Parathyroid adenoma (tissue), 2 donors: ENCODE data around the gene FAM169A.
"Not testable (repeated sequence)": the region's sequence is repeated elsewhere in the genome, so short reads cannot be mapped to it uniquely, and the experiment has no call there.

Experiments
- H2AFZ ChIP-seq: fragments of 300-600 bp; sonication (generic); one replicate; pipeline ENCODE4 v1.7.0; 2017; ENCODE audit warnings: antibody characterized with exemption, mild to moderate bottlenecking
- H3K27ac ChIP-seq: fragments of 300-600 bp; sonication (generic); one replicate; pipeline ENCODE4 v1.7.0; 2017
- H3K27me3 ChIP-seq: fragments of 300-600 bp; sonication (generic); one replicate; pipeline ENCODE4 v1.7.0; 2017; ENCODE audit warnings: low read length; ENCODE audit not compliant: control insufficient read depth, insufficient read depth
- H3K36me3 ChIP-seq: fragments of 300-600 bp; sonication (generic); one replicate; pipeline ENCODE4 v1.7.0; 2017; ENCODE audit warnings: low read length; ENCODE audit not compliant: control insufficient read depth, insufficient read depth
- H3K4me1 ChIP-seq: fragments of 300-600 bp; sonication (generic); one replicate; pipeline ENCODE4 v1.7.0; 2017; ENCODE audit warnings: control low read depth
- H3K4me2 ChIP-seq: fragments of 300-600 bp; sonication (generic); one replicate; pipeline ENCODE4 v1.7.0; 2017; ENCODE audit warnings: low read length
- H3K4me3 ChIP-seq: fragments of 300-600 bp; sonication (generic); one replicate; pipeline ENCODE4 v1.7.0; 2017; ENCODE audit warnings: low read depth, low read length
- H3K79me2 ChIP-seq: fragments of 300-600 bp; sonication (generic); one replicate; pipeline ENCODE4 v1.7.0; 2017; ENCODE audit warnings: control low read depth
- H3K9ac ChIP-seq: fragments of 300-600 bp; sonication (generic); one replicate; pipeline ENCODE4 v1.7.0; 2017; ENCODE audit warnings: mild to moderate bottlenecking
- H3K9me3 ChIP-seq: fragments of 300-600 bp; sonication (generic); one replicate; pipeline ENCODE4 v1.7.0; 2017; ENCODE audit warnings: low read length; ENCODE audit not compliant: control insufficient read depth
- TF ChIP-seq, protein P1 (sequence below): fragments of 300-600 bp; sonication (generic); IDR thresholded peaks from one replicate; pipeline ENCODE4 v1.7.0; 2017; ENCODE audit warnings: antibody characterized with exemption, mild to moderate bottlenecking
- donor health status: primary hyperparathyroidism.

The FAM169A gene

DNA sequence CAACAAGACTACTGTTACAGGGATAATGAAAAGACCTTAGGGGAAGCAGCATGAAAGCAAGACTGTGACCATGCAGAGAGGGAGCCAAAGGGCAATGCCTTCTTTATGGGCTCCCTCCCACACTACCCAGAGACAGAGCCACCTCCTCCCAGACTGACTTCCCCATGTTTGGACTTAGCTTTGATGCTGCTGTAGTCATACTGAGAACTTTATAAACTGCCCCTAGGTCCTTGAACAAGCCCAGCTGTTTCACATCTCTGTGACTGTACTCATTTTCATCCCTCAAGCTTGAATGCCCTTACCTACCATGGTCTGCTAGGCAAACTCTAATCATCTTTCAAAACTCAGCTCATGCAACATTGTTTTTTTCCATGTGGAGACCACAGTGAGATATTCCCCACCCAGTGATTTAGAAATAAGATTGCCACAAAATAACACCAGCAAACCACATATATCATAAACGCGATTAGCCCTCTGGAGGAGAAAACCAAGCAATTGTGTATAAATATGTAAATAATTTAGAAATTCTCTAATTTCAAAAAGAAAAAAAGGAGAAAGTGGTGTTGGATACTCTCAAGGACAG, 23.4 kb upstream of the FAM169A start:
- H3K79me2 ChIP-seq, result no peaks in the 10 kb centered on the region
- no peaks in the 10 kb centered on the region for H3K36me3 ChIP-seq
- no peak overlapping the region for H3K9ac ChIP-seq
- no peak overlapping the region for H3K4me3 ChIP-seq
- H3K4me1 ChIP-seq, result no peaks in the 10 kb centered on the region
- H2AFZ ChIP-seq, result no peak overlapping the region
- H3K27ac ChIP-seq, result no peak overlapping the region
- H3K9me3 ChIP-seq, result no peaks in the 10 kb centered on the region
- TF ChIP-seq, protein P1, sequence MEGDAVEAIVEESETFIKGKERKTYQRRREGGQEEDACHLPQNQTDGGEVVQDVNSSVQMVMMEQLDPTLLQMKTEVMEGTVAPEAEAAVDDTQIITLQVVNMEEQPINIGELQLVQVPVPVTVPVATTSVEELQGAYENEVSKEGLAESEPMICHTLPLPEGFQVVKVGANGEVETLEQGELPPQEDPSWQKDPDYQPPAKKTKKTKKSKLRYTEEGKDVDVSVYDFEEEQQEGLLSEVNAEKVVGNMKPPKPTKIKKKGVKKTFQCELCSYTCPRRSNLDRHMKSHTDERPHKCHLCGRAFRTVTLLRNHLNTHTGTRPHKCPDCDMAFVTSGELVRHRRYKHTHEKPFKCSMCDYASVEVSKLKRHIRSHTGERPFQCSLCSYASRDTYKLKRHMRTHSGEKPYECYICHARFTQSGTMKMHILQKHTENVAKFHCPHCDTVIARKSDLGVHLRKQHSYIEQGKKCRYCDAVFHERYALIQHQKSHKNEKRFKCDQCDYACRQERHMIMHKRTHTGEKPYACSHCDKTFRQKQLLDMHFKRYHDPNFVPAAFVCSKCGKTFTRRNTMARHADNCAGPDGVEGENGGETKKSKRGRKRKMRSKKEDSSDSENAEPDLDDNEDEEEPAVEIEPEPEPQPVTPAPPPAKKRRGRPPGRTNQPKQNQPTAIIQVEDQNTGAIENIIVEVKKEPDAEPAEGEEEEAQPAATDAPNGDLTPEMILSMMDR, result no peak
- no peak overlapping the region for H3K4me2 ChIP-seq
- H3K27me3 ChIP-seq, result no peaks in the 10 kb centered on the region

DNA sequence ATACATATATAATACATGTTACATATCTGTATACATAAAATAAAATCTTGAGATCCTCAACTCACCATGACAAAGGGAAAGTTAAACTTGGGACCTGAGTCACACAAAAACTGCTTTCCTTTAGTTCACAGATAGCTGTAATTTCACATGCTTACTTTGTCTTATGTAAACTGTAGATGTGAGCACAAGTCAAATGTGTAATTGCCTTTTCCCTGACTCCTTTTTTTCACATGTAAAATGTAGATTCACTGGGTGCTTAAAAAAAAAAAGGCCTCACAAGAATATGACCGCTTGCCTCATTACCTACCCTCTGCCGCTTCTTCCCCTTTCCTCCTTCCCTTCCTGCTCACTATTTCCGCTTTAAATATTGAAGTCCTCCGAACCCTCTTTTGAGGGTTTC, 21.9 kb upstream of the FAM169A start:
- TF ChIP-seq, protein P1, result no peak
- Histone ChIP-seq H3K4me1 (no peaks in the 10 kb centered on the region), H3K27ac (no peak overlapping the region)

DNA sequence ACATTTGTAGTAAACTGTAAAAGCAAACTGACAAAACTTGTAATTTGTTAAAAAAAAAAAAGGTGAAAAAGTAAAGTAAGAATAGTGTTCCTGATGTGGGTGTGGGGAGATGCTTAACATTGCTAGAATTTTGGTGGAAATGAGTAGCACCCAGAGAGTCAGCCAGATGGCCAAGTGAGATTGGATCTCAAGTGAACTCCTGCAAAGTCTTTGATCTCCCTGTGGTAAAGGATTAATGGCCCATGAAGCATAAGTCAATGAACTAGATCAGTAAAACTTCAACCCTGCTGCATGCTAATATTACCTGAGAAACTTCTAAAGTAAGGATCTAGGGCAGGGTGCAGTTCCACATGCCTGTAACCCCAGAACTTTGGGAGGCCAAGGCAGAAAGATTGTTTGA, 19.0 kb upstream of the FAM169A start:
- Histone ChIP-seq H3K4me3 (no peak overlapping the region), H3K9ac (no peak overlapping the region)

More for the DNA sequence above, 21.9 kb upstream of the FAM169A start:
- no peak overlapping the region for H3K9ac ChIP-seq
- no peaks in the 10 kb centered on the region for H3K9me3 ChIP-seq
- H3K79me2 ChIP-seq, result no peaks in the 10 kb centered on the region
- no peak overlapping the region for H3K4me3 ChIP-seq
- no peak overlapping the region for H2AFZ ChIP-seq
- H3K4me2 ChIP-seq, result no peak overlapping the region
- H3K27me3 ChIP-seq, result no peaks in the 10 kb centered on the region
- H3K36me3 ChIP-seq, result no peaks in the 10 kb centered on the region

DNA sequence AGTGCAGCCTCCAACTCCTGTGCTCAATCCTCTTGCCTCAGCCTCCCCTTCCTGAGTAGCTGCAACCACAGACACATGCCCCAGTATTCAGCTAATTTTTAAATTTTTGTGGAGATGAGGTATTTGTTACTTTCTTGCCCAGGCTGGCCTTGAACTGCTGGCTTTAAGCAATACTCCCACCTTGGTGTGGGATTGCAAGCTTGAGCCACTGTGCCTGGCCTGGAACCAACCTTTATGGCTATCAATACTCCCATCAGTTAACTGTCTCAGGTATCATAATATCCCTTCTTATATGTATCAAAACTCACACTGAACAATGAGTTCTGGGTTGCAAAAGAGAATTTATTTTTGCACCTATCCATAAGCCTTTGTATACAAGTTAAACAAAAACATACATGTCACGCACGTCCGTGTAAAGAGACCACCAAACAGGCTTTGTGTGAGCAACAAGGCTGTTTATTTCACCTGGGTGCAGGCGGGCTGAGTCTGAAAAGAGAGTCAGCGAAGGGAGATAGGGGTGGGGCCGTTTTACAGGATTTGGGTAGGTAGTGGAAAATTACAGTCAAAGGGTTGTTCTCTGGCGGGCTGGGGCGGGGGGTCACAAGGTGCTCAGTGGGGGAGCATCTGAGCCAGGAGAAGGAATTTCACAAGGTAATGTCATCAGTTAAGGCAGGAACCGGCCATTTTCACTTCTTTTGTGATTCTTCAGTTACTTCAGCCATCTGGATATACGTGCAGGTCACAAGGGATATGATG, 16.4 kb upstream of the FAM169A start:
- not testable (repeated sequence) for H3K4me3 ChIP-seq, H3K4me2 ChIP-seq, H3K36me3 ChIP-seq, H3K4me1 ChIP-seq, H3K9me3 ChIP-seq, H2AFZ ChIP-seq, H3K9ac ChIP-seq, H3K27me3 ChIP-seq, H3K27ac ChIP-seq, H3K79me2 ChIP-seq

More for the DNA sequence above, 19.0 kb upstream of the FAM169A start:
- no peaks in the 10 kb centered on the region for H3K9me3 ChIP-seq
- no peaks in the 10 kb centered on the region for H3K79me2 ChIP-seq
- no peak overlapping the region for H3K27ac ChIP-seq
- H3K36me3 ChIP-seq, result no peaks in the 10 kb centered on the region
- no peak overlapping the region for H3K4me2 ChIP-seq
- no peaks in the 10 kb centered on the region for H3K27me3 ChIP-seq
- TF ChIP-seq, protein P1, result no peak
- no peak overlapping the region for H2AFZ ChIP-seq
- no peaks in the 10 kb centered on the region for H3K4me1 ChIP-seq

DNA sequence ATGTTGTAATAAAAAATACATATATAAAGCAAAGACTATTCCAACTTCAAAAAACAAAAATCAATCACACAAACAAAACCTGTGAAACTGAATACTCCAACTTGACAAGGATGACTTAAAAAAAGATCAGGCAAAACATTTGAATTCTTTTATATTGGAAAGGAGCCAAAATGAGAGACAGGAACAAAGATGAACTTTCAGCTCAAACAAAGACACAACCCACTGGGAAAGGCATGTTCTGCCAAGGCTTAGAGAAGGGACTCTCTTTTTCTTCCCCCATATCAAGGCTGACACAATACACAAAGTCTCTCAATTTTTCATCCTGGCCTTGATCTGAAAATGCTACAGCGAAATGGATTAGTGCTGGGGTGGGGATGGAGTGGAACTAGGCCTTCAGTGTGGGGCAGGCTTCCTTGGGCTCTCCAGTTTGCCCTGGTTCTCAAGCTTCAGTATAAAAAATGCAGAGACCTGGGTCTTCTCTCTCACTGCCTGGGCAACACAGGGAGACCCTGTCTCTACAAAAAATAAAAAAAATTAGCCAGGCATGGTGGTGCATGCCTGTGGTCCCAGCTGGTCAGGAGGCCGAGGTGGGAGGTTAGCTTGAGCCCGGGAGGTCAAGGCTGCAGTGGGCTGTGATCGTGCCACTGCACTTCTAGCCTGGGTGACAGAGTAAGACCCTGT, 11.6 kb upstream of the FAM169A start:
- Histone ChIP-seq H3K27me3 (no peaks in the 10 kb centered on the region), H3K4me3 (no peak overlapping the region), H2AFZ (no peak overlapping the region), H3K4me1 (no peaks in the 10 kb centered on the region), H3K4me2 (no peak overlapping the region), H3K79me2 (no peaks in the 10 kb centered on the region), H3K27ac (no peak overlapping the region), H3K9ac (no peak overlapping the region), H3K9me3 (no peaks in the 10 kb centered on the region), H3K36me3 (no peaks in the 10 kb centered on the region)
- TF ChIP-seq, protein P1, result no peak
